GM19238 (cell line): ENCODE results near the gene PTGER2.

Experiments
- DNase-seq: peaks from one replicate; pipeline ENCODE4 v3.0.0; 2011; ENCODE audit warnings: low spot score; ENCODE audit not compliant: insufficient read length

The PTGER2 gene

GRCh38 chr14:52369305-52369801 is 55.2 kb downstream of the PTGER2 start:
- DNase-seq, result no peak

- no peak for DNase-seq
Measured at GRCh38 chr14:52370406-52370935, 56.4 kb downstream of the PTGER2 start.

GRCh38 chr14:52377940-52378339 is 63.8 kb downstream of the PTGER2 start:
- DNase-seq, result no peak
